ENCODE data around the gene CHTF18.

- TF ChIP-seq CTCF (IDR thresholded peaks at IDR 0.05; ENCODE audit: low read depth, low read length, poor library complexity, severe bottlenecking), result no peak
- TF ChIP-seq EZH2phosphoT487 (IDR thresholded peaks at IDR 0.05; ENCODE audit: borderline replicate concordance, low read length), result no peak
Observed at GRCh38 chr16:779561-779960, 8.9 kb upstream of the CHTF18 start.
